ENCODE results near the gene SPINK4.

DNA sequence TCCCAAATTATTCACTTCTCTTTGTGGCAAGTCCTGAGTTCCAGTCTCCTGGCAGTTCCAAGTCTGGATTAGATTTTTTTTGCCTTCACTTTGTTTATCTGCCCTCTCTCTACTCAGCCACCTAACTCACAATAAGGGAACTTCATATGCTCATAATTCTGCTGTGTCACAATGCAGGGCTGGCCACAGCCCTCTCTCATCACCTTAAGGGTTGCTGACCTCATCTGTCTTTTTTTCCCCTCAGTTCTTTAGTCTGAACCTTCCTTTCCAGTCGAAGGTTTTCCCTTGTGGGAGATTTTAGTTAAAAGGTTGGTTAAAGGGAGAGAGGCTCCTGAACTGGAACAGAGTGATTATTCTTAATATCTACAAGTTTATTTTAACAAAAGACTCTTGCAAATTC is 20.4 kb downstream of the SPINK4 start:
- TF ChIP-seq POLR2A (IDR thresholded peaks at IDR 0.05) (no peak), CTCF (IDR thresholded peaks at IDR 0.05 in 8 of 11, conservative IDR thresholded peaks at IDR 0.05 in 3 of 11) (no peak), POLR2AphosphoS5 (IDR thresholded peaks at IDR 0.05) (no peak)
